Endothelial cell of umbilical vein (primary cell): ENCODE data around the gene CHST15. TPM values are rescaled to one million over a fixed set of nuclear protein-coding genes. Genes with fewer than 3 reads are reported as not detected.

ENCODE experiments used
- BruUV-seq: library from RNA; stranded (reverse); fragments of 400-500 nt; replicated peaks from 2 replicates; lab custom pipeline; 2021; lab: Mats Ljungman, UMichigan
- CTCF ChIA-PET: fragments of 300-600, 350-600 bp; sonication (Branson Sonifier 250); formaldehyde crosslinking; loops from one replicate; lab custom pipeline; 2021; ENCODE audit warnings: antibody characterized with exemption, inconsistent platforms; lab: Charles Lee
- POLR2A ChIA-PET: fragments of 300-600, 350-600 bp; sonication (Branson Sonifier 250); formaldehyde crosslinking; loops from one replicate; lab custom pipeline; 2021; ENCODE audit warnings: antibody characterized with exemption, inconsistent platforms; lab: Charles Lee
- DNase-seq: peaks from one replicate; pipeline ENCODE4 v3.0.0-alpha.2; 2011; ENCODE audit warnings: low read depth, low spot score
- FAIRE-seq: peaks from 2 replicates; lab custom pipeline; 2011; peaks lifted over from hg19 to GRCh38; lab: Jason Lieb, UNC
- H2AFZ ChIP-seq: 2 replicates; pipeline ENCODE4 v1.6.0; 2012; ENCODE audit warnings: low read depth, low read length, control low read depth, inconsistent platforms
- H3K27ac ChIP-seq: 2 replicates; pipeline ENCODE4 v1.5.1; 2011; ENCODE audit warnings: low read depth, mild to moderate bottlenecking, control low read depth, low read length, moderate library complexity; ENCODE audit not compliant: insufficient read depth
- H3K27me3 ChIP-seq, 2 experiments: 2 replicates each; pipeline versions ENCODE4 v1.6.0 to v1.6.1; 2011; ENCODE audit warnings: low read length in 2 of 2, mixed read lengths in 1 of 2; ENCODE audit not compliant: control insufficient read depth in 2 of 2, insufficient read depth in 2 of 2
- H3K36me3 ChIP-seq, 2 experiments: 2 replicates in 1 of 2; 3 replicates in 1 of 2; pipeline ENCODE4 v1.5.1; 2011; ENCODE audit warnings: low read length in 2 of 2, mild to moderate bottlenecking in 1 of 2, moderate library complexity in 1 of 2; ENCODE audit not compliant: control insufficient read depth in 2 of 2, insufficient read depth in 2 of 2; ENCODE audit errors: extremely low read depth in 1 of 2
- H3K4me1 ChIP-seq: 3 replicates; pipeline ENCODE4 v1.5.1; 2011; ENCODE audit warnings: mild to moderate bottlenecking, low read length; ENCODE audit not compliant: control insufficient read depth, insufficient read depth; ENCODE audit errors: extremely low read depth
- H3K4me2 ChIP-seq: 2 replicates; pipeline ENCODE4 v1.6.1; 2011; ENCODE audit warnings: low read length, control low read depth, mixed read lengths; ENCODE audit not compliant: insufficient read depth
- H3K4me3 ChIP-seq, 3 experiments: fragments of 200-600 bp in 1 of 3; sonication (generic), shearing (Covaris generic) in 1 of 3; replicated peaks in 1 of 3; 2 replicates each; pipeline ENCODE4 v1.5.1; 2011 to 2016; ENCODE audit warnings: control low read depth in 3 of 3, low read length in 3 of 3, mild to moderate bottlenecking in 2 of 3, inconsistent platforms in 1 of 3, low read depth in 1 of 3, moderate library complexity in 1 of 3; ENCODE audit not compliant: insufficient read depth in 1 of 3
- H3K79me2 ChIP-seq: 2 replicates; pipeline ENCODE4 v1.6.0; 2012; ENCODE audit warnings: low read length, inconsistent platforms; ENCODE audit not compliant: control insufficient read depth, insufficient read depth
- H3K9ac ChIP-seq: replicated peaks from 2 replicates; pipeline ENCODE3; 2011; ENCODE audit warnings: low read length, control low read depth; ENCODE audit not compliant: insufficient read depth; ENCODE audit errors: extremely low read depth
- H3K9me1 ChIP-seq: replicated peaks from 3 replicates; pipeline ENCODE4 v1.6.0; 2011; ENCODE audit warnings: mild to moderate bottlenecking, low read length; ENCODE audit not compliant: control insufficient read depth, insufficient read depth; ENCODE audit errors: extremely low read depth
- H3K9me3 ChIP-seq: replicated peaks from 2 replicates; pipeline ENCODE4 v1.5.1; 2012; ENCODE audit warnings: low read length, inconsistent platforms; ENCODE audit not compliant: control insufficient read depth, insufficient read depth
- H4K20me1 ChIP-seq: replicated peaks from 2 replicates; pipeline ENCODE3; 2011; ENCODE audit warnings: mild to moderate bottlenecking, low read length; ENCODE audit not compliant: control insufficient read depth, insufficient read depth; ENCODE audit errors: extremely low read depth
- FOS ChIP-seq: IDR thresholded peaks from 2 replicates; pipeline ENCODE4 v1.6.1; 2011; ENCODE audit warnings: mild to moderate bottlenecking, low read length, moderate library complexity, borderline replicate concordance; ENCODE audit not compliant: insufficient read depth
- POLR2AphosphoS5 ChIP-seq: IDR thresholded peaks from 2 replicates; pipeline ENCODE4 v1.6.1; 2012; ENCODE audit warnings: low read depth, mild to moderate bottlenecking, control low read depth, low read length, moderate library complexity; ENCODE audit not compliant: insufficient read depth
- dilution Hi-C: fragments of 300-500 bp; cut with MboI; formaldehyde crosslinking; loops from one replicate; pipeline ENCODE4 v1.15.0; 2019; ENCODE audit warnings: low sequenced_read_pairs; ENCODE audit not compliant: extremely low pct_ligation_motif_present
- intact Hi-C: fragments of 100-400 bp; cut with micrococcal nuclease; formaldehyde crosslinking; loops from one replicate; pipeline ENCODE4 v1.10.0; 2022
- polyA plus RNA-seq, 4 experiments: library from polyadenylated mRNA; depleted of rRNA in 3 of 4; stranded (reverse) in 3 of 4; unstranded in 1 of 4; fragments of >200 nt; gene quantifications; 2 replicates each; pipeline versions ENCODE4 v1.2.1 to v1.2.3, GENCODE V29; 2011 to 2012; ENCODE audit warnings: missing spikeins in 1 of 4
- total RNA-seq: library from RNA; stranded (reverse); gene quantifications from 2 replicates; pipeline ENCODE4 v1.2.3, GENCODE V29; 2021
- TF ChIP-seq, protein P1 (sequence below), 2 donors: IDR thresholded peaks; 1 replicate in 1 of 2; 2 replicates in 1 of 2; pipeline ENCODE4 v1.5.1; 2011; ENCODE audit warnings: low read length in 2 of 2, mild to moderate bottlenecking in 2 of 2, moderate library complexity in 2 of 2, control low read depth in 1 of 2, inconsistent platforms in 1 of 2, low read depth in 1 of 2; ENCODE audit not compliant: insufficient read depth in 1 of 2; ENCODE audit errors: extremely low read depth in 1 of 2
- TF ChIP-seq, protein P2 (sequence below): IDR thresholded peaks from 2 replicates; pipeline ENCODE4 v1.6.1; 2011; ENCODE audit not compliant: insufficient read depth, insufficient read length

CHST15 gene
- total and polyA plus RNA-seq, 2 donors (not counting 3 experiments of a cell fraction or from before 2014, with no cell fraction given) = 23.1 to 29.2 TPM

DNA sequence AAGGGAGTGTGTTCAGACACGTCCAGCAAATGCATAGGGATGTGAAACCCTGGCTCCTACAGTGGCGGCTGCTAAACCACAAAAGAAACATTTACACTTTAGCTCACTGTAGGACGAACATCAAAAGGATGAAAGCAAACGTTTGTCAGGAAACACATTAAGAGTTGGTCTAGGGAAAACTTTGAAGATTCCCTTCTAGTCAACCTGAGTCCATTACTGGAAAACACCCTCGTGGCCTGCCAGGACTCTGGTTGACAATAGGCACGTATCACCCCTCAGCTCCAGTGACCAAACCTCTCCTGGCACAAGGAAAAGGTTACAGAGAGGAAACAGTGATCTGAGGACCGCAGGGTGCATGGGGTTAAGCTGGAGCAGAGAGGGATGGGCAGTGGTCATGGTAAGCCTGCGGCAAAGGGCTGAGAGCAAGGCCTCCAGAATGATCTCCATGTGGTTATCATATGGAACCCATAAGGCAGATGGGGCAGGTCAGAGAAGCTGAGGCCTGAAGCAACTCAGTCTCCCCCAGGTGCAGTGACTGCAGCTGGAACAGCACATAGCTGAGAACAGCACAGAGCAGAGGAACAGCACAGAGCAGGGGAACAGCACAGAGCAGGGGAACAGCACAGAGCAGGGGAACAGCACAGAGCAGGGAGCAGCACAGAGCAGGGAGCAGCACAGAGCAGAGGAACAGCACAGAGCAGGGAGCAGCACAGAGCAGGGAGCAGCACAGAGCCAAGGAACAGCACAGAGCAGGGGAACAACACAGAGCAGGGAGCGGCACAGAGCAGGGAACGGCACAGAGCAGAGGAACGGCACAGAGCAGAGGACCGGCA, 49.9 kb downstream of the CHST15 start:
- Histone ChIP-seq H3K9ac (no peak overlapping the region), H4K20me1 (no peaks in the 10 kb centered on the region), H2AFZ (no peak overlapping the region), H3K9me3 (no peaks in the 10 kb centered on the region), H3K4me2 (no peak overlapping the region), H3K27ac (no peak overlapping the region), H3K27me3 (peaks cover 0 to 2% of the 10 kb centered on the region in 2 experiments), H3K4me3 (no peak overlapping the region), H3K79me2 (no peaks in the 10 kb centered on the region), H3K4me1 (peaks cover 4% of the 10 kb centered on the region), H3K36me3 (peaks cover 0 to 21% of the 10 kb centered on the region in 2 experiments), H3K9me1 (no peaks in the 10 kb centered on the region)
- intact Hi-C loops (no loop called here), dilution Hi-C loops (no loop called here)
- no TSS peak for BruUV-seq
- TF ChIP-seq, protein P1, sequence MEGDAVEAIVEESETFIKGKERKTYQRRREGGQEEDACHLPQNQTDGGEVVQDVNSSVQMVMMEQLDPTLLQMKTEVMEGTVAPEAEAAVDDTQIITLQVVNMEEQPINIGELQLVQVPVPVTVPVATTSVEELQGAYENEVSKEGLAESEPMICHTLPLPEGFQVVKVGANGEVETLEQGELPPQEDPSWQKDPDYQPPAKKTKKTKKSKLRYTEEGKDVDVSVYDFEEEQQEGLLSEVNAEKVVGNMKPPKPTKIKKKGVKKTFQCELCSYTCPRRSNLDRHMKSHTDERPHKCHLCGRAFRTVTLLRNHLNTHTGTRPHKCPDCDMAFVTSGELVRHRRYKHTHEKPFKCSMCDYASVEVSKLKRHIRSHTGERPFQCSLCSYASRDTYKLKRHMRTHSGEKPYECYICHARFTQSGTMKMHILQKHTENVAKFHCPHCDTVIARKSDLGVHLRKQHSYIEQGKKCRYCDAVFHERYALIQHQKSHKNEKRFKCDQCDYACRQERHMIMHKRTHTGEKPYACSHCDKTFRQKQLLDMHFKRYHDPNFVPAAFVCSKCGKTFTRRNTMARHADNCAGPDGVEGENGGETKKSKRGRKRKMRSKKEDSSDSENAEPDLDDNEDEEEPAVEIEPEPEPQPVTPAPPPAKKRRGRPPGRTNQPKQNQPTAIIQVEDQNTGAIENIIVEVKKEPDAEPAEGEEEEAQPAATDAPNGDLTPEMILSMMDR (IDR thresholded peaks at IDR 0.05; ENCODE audit: extremely low read depth in 1 of 2, insufficient read depth in 1 of 2, low read depth in 1 of 2, low read length in 2 of 2) = no peak
- TF ChIP-seq, protein P2, sequence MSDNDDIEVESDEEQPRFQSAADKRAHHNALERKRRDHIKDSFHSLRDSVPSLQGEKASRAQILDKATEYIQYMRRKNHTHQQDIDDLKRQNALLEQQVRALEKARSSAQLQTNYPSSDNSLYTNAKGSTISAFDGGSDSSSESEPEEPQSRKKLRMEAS = no peak
- TF ChIP-seq POLR2AphosphoS5 (no peak), FOS (no peak)
- FAIRE-seq = no peak
- POLR2A ChIA-PET = no interaction called here
- CTCF ChIA-PET = interaction anchor here (0.7 to 1.5 kb wide), 2 partner anchors 49 to 75 kb away, joined by 3 to 5 read pairs; no protein-coding TSS in a partner anchor
- no peak for DNase-seq
